Eye (tissue), 1 donor: ENCODE results near the gene KIAA0513.
"Not testable (repeated sequence)": the region's sequence is repeated elsewhere in the genome, so short reads cannot be mapped to it uniquely, and the experiment has no call there.

Experiments
- DNase-seq: peaks from one replicate; pipeline ENCODE4 v3.0.0-alpha.2; 2015

Gene KIAA0513

DNA sequence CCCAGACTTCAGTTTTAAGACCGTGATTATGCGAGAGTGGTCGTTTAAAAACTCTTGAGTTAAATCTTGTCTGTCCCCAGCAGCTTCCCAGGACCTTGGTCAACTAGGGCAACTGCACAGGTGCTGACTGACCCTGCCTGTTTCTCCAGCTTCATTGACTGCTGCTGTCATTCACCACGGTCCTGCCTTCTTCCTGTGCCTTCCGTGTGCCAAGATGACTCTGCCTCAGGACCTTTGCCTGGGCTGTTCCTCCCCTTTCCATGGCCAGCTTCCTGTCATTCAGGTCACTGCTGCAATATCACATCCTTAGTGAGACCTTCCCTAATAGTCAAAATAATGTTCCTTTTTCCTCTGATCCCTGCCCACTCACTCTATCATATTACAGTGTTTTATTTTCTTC is 3.9 kb downstream of the KIAA0513 start:
- DNase-seq = no peak

DNA sequence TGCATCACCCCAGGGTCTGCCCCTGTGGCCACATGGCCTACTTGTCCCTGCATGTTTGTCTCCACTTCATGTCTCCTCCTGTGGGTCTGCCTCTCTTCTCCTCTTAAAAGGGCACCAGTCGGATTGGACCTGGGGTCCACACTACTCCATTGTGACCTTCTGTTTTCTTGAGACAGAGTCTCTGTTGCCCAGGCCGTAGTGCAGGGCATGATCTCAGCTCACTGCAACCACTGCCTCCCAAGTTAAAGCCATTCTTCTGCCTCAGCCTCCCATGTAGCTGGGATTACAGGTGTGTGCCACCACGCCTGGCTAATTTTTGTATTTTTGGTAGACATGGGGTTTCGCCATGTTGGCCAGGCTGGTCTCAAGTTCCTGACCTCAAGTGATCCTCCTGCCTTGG is 4.6 kb downstream of the KIAA0513 start:
- DNase-seq = not testable (repeated sequence)

DNA sequence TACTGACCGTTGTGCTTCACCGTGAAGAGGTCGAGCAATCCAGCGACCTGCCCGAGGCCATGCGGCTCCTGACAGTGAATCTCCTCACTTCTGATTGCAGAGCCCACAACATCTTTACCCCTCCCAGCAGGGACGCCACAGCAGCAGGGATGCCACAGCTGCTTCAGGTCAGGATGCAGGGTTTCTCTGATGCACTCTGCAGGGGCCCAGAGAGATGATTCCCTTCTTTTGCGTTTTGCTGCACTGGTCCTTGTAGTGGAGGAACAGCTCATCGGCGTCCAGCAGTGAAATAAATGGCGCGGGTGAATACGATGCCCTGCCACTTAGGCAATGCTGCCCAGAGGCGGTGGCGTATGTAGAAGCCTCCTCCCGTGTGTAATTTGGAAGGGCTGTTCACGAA is 5.6 kb downstream of the KIAA0513 start:
- DNase-seq = peak; percentile 37

DNA sequence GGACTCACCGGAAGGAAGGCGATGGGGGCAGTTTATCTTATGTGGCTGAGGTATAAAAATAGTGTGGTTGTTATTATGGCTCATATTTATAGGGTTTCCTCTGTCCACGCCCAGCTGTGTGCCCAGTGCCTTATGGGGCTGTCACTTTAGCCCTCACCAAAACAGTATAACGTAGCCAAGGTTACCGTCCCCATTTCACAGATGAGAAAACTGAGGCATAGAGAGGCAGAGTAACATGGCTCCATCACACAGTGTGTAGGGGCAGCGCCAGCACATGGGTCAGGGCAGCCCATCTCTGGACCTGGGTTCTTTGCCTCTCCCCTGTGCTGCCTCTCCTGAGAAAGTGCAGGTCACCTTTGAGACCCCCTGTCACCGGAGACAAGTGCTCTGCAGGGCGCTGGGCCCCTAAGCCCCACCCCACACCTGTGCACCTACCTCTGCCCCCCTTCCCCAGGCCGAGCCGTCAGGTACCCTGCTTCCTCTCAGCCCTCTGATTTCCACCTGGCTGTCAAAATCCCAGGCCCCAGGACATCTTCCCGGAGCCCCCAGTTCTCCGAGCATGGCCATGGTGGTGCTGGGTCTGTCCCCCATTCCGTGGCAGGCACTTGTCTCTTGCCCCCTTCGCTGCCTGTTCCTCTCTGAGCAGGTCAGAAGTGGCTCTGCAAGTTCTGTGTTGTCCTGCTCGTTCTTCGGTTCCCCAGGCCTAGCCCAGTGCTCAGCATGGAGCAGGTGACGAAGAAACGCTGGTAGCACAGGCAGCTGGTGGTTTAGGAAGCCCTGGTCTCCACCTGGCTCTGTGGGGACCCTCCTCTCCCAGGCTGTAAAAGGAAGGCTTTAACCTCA is 7.2 kb downstream of the KIAA0513 start:
- DNase-seq = no peak

DNA sequence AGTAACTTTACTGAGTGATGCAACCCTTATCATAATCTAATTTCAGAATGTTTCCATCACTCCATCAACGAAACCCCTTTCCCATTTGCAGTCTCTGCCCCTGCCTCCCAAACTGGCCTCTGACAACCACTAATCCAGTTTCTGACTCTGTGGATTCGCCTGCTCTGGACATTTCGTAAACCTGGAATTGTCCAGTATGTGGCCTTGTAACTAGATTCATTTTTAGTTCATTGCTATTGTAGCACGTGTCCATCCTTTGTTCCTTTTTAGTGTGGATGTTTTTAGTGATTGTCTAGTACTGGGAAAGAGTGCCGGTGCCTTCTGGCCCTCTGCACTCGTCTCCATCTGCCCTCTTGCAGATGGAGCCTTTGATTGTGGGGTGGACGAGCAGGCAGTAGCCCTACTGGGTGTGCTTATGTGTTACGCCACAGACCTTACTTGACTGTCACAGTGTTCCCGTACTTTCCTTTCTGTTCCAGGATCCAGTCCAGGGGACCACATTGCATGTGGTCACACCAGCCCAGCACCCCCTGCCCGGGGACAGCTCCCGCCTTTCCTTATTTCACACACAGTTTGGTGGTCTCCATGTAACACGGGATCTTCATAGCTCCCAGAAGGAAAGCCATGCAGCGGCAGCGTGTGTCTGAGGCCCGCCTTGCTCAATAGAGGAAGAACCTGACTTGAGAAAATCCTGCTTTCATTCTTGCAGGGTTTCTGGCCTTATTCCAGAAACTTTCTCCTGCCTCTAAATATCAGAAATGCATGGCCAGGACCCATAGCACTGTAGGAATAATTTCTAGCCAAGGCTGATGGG is 8.8 kb downstream of the KIAA0513 start:
- DNase-seq = no peak

DNA sequence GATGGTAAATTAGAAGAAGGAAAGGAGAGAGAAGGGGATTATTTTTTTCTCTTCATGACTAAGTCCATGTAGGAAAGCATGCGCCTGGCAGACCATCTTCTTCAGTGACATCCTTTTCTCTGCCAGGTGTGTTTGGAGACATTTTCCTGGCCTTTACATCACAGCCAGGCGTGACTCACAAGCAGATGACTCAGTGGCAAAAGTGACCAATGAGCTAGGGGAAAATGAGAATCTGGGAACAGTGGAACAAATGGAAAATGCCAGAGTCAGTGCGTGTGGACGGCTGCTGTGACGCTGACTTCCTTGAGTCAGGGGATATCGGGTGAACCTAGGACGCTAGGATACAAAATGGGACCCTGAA is 9.4 kb downstream of the KIAA0513 start:
- DNase-seq = no peak

DNA sequence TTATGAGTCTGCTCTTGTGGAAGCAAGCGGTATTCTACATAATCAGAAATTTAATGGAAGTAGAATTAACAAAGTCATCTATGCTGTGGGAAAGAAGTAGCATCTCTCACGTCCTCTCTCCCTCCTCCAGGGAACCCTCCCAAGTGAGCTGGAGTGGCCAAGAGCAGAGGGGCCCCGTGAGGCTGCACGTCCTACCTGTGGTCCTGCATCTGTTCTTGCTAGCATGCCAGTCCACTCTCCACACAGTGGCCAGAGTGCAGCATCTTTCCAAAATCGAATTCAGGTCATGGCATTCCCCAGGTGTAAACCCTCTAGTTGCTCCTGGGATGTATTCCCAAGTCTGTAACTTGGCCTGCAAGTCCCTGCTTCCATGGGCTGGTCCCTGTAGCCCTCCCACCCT is 10.1 kb downstream of the KIAA0513 start:
- DNase-seq = no peak

DNA sequence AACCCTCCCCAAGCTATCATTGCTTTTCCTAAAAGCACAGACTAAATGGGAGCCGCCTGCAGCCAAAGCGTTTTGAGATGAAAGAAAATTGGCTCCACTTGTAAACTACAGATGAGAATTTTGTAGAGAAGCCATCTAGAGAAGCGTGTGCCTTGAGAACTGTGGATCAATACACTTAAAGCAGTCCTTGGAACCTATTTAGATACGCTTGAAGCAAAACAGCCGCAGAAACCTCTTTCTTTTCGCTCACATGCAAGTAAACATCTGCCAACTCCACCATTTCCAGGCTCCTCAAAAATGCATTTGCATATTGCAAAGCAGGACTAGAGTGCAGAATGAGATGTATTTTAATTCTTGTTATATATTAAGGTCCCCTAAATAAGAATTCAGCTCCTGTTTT is 13.1 kb downstream of the KIAA0513 start:
- no peak for DNase-seq

DNA sequence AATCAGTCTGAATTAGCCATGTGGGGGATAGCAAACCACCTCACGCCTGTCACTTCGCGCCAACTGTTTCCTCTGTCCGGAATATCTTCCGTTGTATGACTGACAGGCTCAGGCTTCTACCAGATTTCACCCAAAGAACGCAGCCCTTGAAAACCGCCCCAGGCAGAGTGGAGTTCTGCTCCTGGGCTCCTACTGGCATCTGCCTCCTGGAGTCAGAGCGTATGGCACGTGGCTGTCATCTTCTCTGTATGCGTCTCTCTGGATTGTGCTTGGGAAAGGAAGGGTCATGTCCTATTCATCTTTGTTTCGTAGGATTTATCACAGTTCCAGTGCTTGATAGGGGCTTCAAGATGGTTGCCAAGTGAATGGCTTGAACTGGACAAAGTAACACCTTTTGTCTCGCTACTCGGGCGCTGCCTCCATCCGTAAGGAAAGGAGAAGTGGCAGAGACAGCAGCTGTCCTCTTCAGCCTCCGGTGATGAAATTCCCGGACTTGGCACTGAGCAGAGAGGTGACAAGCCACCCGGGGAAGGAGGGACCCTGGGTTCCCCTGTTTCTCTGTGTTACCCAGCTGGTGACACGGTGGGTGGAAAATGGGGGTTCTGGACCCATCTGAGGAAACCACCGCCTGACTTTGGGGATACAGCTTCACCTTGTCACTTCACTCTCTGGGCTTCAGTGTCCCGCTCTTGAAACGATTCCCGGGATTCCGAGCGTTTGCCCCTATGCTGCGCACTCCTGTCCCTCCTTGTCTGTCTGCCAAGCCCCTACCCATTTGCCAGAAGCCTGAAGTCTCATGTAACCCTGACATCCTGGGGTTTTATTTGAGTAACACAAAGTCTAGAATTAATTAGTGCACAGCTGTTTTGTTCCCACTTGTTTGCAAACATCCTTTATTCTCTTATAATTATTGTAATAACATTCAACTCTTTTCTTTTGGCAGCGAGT is 13.9 kb downstream of the KIAA0513 start:
- DNase-seq = no peak

DNA sequence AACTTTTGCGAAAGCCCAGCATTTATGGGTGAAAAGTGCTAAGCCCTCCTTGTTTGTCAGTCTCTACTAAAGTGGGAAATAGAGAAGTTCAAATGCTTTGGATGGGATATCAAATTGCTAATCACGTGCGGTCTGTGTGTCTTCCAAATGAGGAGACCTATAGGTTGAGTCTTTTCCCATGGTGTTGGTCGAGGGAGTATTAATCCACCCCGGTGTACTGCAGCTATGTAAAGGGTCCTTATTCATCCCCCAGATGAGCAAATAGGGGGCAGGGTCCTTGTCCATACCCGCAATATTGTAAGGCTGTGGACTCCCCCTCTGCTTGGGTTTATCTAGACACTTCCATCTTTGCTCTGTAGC is 14.6 kb downstream of the KIAA0513 start:
- no peak for DNase-seq

DNA sequence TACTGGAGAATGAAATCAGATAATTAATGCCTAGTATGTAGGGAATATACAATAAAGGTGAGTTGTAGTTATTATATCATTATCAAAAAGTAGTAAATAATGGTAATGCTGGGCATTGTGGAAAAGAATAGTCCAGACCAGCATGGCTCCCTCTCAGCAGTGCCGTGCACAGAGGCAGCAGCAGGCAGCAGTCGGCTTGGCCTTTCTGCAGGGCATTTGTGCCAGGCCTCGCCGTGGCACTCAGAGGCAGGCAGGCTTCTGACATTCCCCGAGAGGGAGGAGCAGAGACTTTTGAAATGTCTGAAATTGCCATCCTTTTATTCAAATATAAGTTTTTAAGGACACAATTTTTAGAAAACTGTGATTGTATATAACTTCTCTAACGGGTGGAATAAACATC is 15.0 kb downstream of the KIAA0513 start:
- no peak for DNase-seq

DNA sequence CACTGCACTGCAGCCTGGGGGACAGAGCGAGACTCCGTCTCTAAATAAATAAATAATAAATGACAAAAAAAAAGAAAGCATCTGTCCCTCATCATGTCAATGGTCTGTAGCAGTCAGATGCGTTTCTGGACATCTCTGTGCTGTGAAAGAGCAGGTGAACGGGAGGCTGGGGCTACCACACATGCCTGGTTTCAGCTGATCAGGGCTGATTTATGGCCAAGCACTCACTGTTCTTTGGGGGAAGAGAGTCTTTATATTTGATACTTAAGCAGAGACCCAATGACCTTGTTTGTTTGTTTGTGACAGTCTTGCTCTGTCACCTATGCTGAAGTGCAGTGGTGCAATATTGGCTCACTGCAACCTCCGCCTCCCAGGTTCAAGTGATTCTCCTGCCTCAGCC is 17.5 kb downstream of the KIAA0513 start:
- DNase-seq = no peak

DNA sequence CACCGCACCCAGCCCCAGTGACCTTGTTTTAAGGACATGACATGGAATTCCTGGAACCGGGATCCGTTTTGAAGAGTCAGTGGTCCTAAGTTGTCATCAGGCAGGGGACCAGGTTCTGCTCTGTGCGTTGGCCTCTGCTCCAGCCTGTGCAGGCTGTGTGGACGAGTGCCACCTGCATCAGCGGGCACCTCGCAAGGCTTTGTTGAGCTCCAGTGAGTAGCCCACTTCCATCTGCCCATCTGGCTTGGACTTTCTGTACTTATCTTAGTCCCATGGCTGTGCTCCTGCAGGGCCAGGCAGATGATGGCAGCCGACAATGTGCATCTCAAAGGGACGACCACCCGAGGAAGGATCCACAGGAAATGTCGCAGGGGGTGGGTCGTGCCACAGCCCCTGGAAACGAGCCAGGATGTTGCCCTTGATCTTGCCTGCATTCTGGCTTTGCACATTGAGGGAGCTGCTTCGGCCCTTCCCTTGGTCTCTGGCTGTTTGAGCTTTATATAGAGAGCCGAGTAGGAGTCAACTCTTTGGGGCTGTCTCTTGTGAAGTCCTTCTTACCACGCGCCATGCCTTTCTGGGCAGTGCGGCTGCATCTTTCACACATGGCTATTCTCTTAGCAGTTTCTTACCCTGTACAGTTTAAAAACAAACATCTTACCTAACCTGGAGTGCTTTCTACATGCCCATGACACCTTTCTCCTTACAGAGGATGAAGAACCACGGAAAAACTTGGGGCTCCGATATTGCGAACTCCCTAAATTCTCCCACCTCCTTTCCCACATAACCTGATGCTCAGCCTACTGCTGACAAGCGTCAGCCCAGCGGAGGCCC is 18.3 kb downstream of the KIAA0513 start:
- no peak for DNase-seq

DNA sequence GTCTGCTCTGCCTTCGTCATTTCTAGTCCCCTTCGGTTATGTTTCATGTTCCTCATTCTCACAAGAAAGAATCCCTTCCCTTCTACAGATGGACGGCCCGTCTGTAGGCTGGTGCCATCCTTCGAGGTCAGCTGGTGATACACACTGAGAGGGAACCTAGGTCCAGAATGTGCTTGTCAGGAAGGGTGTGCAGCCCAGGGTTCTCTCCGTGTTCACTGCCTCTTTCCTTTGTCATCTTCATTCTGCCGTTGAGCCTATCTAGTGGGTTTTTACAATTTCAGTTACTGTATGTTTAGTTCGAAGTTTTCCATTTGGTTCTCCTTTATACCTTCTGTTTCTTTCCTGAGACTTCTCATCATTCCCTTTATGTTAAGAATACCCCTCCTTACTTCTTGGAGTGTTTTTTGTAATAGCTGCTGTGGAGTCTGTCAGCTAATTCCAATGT is 18.9 kb downstream of the KIAA0513 start:
- DNase-seq = no peak

DNA sequence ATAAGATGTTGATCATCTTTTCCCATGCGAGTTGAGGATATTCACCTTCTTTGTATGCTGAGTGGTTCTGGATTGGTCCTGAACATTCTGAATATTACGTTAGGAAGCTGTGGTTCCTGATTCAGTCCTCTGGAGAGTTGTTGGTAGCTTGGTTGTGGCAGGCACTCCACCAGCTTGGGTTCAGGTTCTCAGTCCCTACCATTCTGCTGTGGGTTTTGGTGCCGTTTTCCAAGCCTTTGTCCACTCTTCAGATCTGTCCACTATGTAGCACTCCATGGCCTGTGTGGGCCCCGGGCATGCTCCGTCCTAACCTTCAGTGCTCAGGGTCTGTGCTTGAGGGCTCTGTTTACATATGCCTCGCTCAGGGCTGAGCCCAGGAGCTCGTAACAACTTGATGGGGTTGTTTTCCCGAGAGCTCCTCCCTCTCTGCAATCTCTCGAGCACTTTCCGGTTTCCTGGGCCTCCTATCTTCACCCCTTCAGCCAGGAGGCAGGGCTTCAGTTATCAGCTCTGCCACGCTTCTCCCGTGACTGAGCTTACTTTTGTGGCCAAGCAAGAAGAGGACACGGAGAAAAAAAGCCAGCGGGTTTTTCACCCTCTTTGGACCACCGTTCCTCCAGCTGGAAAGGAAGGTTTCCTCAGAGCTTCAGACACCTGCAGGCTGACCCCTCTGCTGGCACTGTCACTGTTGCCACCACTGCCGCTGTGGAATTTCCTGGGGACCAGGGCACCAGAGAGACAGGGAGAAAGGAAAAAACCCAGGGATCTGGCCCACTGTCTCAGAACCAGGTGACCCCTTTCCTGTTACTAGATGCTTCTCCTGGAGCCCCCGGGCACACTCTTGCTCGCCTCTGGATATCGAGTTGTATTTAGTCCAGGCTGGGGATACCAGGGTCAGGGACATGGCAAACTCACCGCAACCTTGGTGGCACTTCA is 19.6 kb downstream of the KIAA0513 start:
- DNase-seq = no peak

DNA sequence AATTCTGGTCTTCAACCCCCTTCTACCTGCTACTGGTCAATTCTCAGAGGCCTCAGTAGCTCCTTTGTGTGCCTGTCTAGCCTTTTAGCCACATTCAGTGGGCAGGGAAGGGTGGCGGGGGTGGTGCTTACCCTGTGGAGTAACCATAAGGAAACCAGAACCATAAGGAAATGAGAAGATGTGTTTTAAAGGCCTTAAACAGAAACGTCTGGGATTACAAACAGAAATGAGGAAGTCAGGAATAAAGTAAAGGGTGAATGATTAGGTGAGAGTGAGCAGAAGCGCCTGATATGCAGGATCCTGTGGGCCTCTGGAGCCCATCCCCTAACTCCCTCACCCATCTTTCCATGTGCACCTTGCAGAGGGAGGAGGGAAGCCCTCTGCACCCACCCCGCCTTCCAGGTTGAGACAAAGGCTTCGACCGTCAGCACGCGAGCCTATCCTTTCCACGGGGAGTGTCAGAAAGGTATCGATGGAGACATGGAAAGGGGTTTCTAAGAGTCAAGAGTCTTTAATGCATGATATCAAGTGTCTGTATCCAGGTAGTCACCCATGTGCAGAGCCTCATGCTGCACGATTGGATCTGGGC is 20.4 kb downstream of the KIAA0513 start:
- no peak for DNase-seq

DNA sequence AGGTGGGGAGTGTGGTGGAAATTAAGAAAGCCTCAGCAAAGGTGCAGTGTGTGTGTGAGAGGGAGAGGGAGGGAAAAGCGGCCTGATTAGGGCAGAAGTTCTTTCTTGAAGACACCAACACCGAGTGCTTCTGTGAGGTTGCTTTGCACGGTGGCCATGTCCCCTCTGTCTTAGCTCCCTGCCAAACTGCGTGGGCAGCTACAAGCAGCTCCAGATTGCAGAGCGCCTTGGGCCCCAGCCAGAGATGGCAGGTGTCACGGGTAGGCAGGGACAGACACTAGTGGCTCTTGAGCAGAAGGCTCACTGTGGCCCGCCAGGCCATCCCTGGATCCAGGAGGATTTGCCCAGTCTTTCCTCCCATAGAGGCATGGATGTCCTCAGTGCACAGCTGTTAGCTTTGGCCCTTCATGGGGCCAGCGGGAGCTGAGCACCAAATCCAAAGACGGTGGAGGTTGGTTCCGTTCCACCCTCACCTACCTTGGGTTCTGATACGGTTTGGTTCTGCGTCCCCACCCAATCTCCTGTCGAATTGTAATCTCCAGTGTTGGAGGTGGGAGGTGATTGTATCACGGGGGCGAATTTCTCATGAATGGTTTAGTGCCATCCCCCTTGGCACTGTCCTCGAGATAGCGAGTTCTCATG is 21.4 kb downstream of the KIAA0513 start:
- DNase-seq = no peak

DNA sequence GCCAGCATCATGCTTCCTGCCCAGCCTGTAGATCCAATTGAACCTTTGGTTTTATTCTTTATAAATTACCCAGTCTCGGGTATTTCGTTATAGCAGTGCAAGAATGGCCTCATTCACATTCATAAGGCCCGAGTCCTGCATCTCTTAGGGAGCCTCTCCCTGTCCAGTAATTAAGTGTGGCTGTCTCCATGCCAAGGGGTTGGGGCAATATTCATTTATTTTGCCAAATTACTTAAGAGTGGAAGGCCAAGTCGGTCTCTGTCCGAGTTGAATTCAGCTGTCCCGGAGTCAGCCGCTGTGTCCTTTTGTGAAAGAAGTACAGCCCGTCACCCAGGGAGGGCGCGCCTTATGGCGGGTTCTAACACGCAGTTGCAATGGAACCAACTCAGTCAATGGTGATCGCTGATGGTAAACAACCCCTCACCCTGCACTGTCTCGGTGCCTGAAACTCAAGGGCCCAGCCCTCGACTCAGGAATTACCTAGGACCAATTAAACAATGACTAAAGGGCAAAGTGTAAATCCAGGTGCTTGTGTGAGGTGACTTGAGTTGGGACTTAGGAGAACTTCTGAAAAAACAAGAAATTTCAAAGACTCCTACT is 22.2 kb downstream of the KIAA0513 start:
- no peak for DNase-seq

DNA sequence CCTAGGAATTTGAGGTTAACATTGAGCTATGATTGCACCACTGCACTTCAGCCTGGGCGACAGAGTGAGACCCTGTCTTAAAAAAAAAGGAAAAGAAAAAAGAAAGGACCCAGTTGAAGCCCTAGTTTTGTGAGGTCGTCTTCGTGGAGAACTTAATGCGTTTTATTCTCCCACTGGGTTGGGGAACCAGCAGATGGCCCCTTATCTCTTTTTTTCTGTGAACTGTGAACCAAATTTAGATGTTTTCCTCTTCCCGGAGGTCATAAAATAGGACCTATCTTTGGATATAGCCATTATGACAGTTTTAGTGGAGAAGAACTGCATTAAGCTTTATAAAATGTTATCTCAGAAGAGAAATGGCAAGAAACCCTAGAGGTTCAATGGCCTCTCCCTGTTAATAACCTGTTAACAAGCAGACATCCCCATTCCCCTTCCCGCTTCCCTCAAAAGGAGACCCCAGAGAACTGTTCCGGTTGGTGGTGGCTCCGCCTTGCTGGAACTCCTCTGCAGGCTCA is 23.5 kb downstream of the KIAA0513 start:
- no peak for DNase-seq
